Measurements from ENCODE around the gene ZNF200. TPM values are rescaled to one million over a fixed set of nuclear protein-coding genes. Genes with fewer than 3 reads are reported as not detected.
A peak's percentile ranks its signal among the peaks of the same experiment; 100 is the strongest.
"Not testable (repeated sequence)": the region's sequence is repeated elsewhere in the genome, so short reads cannot be mapped to it uniquely, and the experiment has no call there.

The ZNF200 gene
- total RNA-seq, 1 experiment from 2014 or later, result 12.1 TPM

- no peak for DNase-seq (ENCODE audit: low read depth)
- in situ Hi-C loops (cut with HindIII; ENCODE audit: low pct_unique_long_range_greater_than_20kb, low sequenced_read_pairs), result no loop called here
These were observed 19.9 kb downstream of the ZNF200 start for GRCh38 chr16:3214904-3215600.

GRCh38 chr16:3212567-3212966, 22.4 kb downstream of the ZNF200 start:
- in situ Hi-C loops (cut with HindIII; ENCODE audit: low pct_unique_long_range_greater_than_20kb, low sequenced_read_pairs), result no loop called here
- DNase-seq (ENCODE audit: low read depth), result no peak

DNA sequence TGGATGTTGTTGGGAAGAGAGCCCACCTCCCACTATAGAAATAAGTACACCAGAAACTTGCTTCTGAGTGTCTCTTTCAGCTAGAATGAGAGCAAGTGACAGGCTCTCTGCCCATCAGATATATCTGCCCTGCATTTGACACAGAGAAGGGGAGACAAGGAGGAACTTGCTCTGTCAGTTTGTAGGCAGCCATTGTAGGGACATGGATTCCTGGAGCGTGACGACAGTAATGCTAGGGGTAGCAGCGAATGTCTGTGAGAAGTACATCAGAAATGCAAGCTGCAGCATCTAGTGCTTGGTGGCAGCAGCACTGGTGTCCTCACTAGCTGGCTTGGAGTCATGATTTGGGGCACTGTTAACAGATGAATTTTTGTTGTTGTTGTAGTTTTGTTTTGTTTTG, 23.0 kb downstream of the ZNF200 start:
- in situ Hi-C loops (cut with HindIII; ENCODE audit: low pct_unique_long_range_greater_than_20kb, low sequenced_read_pairs), result no loop called here
- no peak for DNase-seq (ENCODE audit: low read depth)

DNA sequence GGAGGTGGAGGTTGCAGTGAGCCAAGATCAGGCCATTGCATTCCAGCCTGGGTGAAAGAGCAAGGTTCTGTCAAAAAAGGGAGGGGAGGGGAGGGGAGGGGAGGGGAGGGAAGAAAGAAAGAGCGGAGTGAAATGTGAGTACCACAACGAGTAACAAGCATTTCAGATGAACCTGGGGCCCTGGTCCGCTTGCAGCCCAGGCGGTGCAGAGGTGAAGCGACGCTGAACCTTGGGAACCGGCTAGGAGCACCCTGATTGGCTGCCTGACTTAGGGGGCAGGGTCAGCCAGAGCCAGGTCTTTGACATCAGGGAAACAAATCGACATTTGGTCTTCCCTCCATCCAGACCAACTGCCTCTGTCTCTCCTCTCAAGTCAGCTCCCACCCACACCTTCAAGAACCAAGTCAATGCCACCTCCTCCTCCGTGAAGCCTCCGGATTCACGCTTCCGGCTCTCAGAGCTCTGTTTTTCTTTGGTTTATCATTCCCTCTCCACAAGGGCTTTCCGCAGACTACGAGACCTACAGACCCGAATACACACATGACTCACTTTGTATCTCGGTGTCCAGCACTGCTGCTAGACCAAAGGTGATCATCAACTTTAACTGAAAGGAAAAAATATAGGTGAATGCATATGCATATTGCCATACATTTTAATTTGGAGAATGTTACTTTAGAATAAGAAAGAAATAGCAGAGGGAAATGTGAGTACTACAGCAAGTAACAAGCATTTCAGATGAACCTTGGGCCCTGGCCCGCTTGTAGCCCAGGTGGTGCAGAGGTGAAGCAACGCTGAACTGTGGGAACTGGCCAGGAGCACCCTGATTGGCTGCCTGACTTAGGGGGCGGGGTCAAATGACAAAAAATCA, 27.6 kb downstream of the ZNF200 start:
- no peak for DNase-seq (ENCODE audit: low read depth)
- in situ Hi-C loops (cut with HindIII; ENCODE audit: low pct_unique_long_range_greater_than_20kb, low sequenced_read_pairs), result no loop called here

DNA sequence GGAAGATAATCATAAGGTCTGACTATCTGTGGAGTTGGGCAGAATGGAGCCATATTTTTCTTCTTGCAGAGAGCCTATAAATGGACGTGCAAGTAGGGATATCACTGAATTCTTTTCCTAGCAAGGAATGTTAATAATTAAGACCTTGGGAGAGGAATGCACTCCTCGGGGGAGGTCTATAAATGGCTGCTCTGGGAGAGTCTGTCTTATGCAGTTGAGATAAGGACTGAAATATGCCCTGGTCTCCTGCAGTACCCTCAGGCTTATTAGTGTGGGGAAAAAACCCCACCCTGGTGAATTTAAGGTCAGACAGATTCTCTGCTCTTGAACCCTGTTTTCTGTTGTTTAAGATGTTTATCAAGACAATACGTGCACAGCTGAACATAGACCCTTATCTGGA, 29.0 kb downstream of the ZNF200 start:
- in situ Hi-C loops (cut with HindIII; ENCODE audit: low pct_unique_long_range_greater_than_20kb, low sequenced_read_pairs), result not testable (repeated sequence)
- DNase-seq (ENCODE audit: low read depth), result peak; percentile 33

DNA sequence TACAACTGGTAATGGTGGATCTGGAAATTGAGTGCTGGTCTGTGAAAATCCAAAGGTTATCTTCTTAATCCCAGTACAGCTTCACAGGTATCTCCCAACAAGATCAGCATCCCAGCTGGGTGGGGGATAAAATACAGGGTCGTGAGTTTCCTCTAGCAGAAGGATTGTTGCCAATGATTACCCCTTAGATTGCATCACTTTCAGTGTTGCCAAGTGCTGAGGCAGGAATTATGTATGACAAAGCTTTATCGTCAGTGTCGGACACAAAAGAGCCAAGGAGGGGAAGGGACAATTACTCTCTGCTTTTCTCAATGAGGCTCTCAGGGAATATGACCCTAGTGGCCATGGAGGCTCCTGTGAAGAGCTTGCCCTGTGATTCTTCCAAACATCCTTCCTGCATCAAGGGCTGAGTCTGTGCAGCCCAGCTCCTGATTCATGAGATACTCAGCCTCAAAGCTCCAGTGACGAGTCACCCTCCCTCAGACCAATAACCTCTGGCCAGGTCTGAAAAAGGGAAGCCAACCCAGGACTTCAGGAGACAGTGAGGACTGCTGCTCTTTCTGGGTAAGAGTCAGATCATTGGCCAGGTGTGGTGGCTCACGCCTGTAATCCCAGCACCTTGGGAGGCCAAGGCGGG, 31.9 kb downstream of the ZNF200 start:
- in situ Hi-C loops (cut with HindIII; ENCODE audit: low pct_unique_long_range_greater_than_20kb, low sequenced_read_pairs), result no loop called here
- no peak for DNase-seq (ENCODE audit: low read depth)

DNA sequence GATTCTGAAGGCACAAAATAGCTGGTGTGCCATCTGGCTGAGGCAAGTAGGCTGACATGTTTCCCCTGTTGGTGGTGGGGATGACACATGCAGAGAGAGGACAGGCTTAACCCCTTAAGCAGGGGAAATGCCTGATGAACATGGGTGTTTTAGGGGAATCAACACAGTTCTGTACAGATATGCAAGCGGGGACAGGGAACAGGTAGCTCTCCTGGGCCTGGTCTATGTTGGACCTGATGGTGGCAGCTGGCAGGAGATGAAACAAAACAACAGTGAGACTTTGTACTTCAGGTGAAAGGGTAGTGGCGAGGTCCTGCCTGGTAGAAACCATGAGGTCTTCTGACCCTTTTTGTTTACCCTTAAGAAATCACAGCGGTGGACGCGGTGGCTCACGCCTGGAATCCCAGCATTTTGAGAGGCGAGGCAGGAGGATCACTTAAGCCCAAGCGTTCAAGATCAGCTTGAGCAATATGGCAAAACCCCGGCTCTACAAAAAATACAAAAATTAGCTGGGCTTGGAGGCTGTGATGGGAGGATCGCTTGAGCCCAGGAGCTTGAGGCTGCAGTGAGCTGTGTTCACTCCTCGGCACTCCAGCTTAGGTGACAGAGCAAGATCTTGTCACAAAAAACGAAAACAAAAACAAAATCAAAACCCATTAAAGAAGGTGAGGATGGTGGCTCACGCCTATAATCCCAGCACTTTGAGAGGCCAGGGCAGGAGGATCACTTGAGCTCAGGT, 36.5 kb downstream of the ZNF200 start:
- in situ Hi-C loops (cut with HindIII; ENCODE audit: low pct_unique_long_range_greater_than_20kb, low sequenced_read_pairs), result no loop called here
- DNase-seq (ENCODE audit: low read depth), result no peak

DNA sequence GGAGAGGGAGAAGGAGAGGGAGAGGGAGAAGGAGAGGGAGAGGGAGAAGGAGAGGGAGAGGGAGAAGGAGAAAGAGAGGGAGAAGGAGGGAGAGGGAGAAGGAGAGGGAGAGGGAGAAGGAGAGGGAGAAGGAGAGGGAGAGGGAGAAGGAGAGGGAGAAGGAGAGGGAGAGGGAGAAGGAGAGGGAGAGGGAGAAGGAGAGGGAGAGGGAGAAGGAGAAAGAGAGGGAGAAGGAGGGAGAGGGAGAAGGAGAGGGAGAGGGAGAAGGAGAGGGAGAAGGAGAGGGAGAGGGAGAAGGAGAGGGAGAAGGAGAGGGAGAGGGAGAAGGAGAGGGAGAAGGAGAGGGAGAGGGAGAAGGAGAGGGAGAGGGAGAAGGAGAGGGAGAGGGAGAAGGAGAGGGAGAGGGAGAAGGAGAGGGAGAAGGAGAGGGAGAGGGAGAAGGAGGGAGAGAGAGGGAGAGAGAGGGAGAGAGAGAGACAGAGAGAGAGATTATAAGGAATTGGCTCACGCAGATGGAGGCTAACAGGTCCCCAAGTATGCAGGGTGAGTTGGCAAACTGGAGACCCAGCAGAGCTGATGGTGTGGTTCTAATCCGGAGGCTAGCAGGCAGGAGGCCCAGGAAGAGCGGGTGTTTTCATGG, 37.1 kb downstream of the ZNF200 start:
- DNase-seq (ENCODE audit: low read depth); in situ Hi-C loops (cut with HindIII; ENCODE audit: low pct_unique_long_range_greater_than_20kb, low sequenced_read_pairs): not testable (repeated sequence)

DNA sequence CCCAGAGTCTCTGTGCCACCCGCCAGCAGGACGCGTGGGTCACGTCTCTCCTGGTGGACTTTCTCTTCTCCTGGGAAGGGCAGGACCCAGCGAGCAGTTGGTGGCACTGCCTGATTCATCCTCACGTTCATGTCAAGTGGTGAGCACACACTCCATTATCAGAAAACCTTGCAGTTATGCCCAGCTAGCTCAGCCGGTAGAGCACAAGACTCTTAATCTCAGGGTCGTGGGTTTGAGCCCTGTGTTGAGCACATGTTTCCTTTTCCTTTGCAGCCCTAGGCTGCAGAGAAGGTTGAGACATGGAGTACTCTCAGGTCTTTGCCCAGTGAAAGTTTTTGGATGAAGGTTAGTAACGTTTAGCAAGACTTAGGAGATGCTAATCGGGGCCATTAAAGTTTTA, 39.0 kb downstream of the ZNF200 start:
- DNase-seq (ENCODE audit: low read depth), result no peak
- in situ Hi-C loops (cut with HindIII; ENCODE audit: low pct_unique_long_range_greater_than_20kb, low sequenced_read_pairs), result no loop called here

- DNase-seq (ENCODE audit: low read depth), result no peak
- in situ Hi-C loops (cut with HindIII; ENCODE audit: low pct_unique_long_range_greater_than_20kb, low sequenced_read_pairs), result no loop called here
These were observed 40.2 kb downstream of the ZNF200 start for GRCh38 chr16:3194792-3195191.

- in situ Hi-C loops (cut with HindIII; ENCODE audit: low pct_unique_long_range_greater_than_20kb, low sequenced_read_pairs), result no loop called here
- no peak for DNase-seq (ENCODE audit: low read depth)
These were observed 41.4 kb downstream of the ZNF200 start for GRCh38 chr16:3193221-3194212.

DNA sequence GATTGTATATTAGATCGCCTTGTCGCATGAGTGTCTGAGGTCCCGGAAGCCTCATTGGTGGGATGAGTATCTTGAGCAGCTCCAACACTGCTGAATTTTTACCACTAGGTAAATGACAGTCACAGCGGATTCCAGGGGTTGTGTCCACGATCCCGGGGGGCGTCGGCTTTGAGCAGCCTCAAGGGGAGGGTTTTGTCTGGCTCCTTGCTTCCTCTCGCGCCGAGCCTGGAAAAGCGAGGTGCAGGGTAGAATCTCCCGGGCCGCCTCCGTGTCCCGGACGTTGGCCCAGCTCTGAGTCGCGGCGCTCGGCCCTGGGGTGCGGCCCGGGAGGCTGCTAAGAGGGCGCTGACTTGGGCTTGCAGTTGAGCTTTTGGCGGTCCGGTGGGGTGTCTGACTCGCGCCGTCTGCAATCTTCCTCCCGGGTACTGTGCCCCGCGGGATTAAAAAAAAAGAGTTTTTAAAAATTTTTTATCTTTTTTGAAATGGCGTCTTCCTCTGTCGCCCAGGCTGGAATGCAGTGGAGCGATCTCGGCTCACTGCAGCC, 42.4 kb downstream of the ZNF200 start:
- DNase-seq (ENCODE audit: low read depth), result no peak
- in situ Hi-C loops (cut with HindIII; ENCODE audit: low pct_unique_long_range_greater_than_20kb, low sequenced_read_pairs), result no loop called here

- DNase-seq (ENCODE audit: low read depth), result peak; percentile 18
- in situ Hi-C loops (cut with HindIII; ENCODE audit: low pct_unique_long_range_greater_than_20kb, low sequenced_read_pairs), result no loop called here
These were observed 44.0 kb downstream of the ZNF200 start for GRCh38 chr16:3190949-3191353.

DNA sequence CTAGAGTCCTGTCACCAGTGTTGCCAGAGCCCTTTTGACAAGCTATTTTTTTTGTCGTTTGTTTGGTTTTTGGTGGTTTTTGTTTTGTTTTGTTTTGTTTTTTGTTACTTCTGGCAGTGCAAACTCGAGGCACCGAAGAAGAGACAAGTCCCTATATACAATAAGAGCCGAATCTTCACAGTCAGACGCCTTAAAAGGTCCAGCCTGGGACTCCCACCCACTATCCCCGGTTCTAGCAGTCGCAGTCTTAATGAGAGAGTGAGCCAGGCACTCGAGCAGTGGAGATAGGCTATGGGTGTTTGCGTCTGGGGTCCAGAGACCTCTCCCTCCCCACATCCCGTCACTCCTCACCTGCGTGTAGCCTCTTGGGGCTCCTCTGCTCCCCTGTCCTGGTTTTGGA, 45.1 kb downstream of the ZNF200 start:
- DNase-seq (ENCODE audit: low read depth), result no peak

DNA sequence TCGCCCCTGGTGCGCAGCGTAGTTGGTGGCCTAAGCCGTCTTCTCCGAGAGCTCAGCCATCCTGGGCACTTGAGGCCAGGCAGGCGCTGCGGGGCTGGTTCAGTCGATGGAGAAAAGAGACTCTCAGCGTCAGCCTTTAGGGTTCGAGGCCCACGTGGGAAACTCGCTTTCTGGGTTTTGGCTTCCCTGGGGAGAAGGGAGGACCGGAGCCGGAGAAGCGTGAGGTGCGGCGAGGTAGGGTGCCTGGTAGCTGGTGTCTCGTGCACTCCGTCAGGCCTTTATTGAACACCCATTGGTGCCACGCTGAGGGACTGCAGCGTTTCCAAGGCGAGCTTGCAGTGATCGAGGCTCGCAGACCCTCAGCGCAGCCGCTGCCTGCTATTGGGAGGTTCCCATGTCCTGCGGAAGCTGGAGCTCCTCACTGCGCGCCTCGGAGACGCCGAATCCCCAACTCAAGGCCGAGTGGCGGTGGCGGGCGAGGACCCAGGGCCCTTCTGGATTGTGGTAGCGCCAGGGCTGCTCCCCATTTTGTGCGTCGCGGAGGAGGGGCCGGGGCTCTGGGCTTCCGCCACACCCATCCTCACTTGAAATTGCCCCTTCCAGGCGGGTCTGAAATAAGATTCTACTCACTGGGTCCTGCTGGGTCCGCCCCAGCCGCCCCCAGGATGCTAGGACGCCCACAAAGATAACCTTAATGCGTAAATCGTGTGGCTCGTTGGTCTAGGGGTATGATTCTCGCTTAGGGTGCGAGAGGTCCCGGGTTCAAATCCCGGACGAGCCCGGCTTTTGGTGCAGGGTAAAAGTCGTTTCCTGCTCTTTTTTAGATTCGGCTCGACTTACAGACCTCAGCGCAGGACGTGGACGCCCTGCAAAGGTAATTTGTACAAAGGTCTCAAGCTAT, 45.8 kb downstream of the ZNF200 start:
- in situ Hi-C loops (cut with HindIII; ENCODE audit: low pct_unique_long_range_greater_than_20kb, low sequenced_read_pairs), result no loop called here
- peak; percentile 56 for DNase-seq (ENCODE audit: low read depth)

More for the DNA sequence above, 45.1 kb downstream of the ZNF200 start:
- in situ Hi-C loops (cut with HindIII; ENCODE audit: low pct_unique_long_range_greater_than_20kb, low sequenced_read_pairs), result no loop called here

DNA sequence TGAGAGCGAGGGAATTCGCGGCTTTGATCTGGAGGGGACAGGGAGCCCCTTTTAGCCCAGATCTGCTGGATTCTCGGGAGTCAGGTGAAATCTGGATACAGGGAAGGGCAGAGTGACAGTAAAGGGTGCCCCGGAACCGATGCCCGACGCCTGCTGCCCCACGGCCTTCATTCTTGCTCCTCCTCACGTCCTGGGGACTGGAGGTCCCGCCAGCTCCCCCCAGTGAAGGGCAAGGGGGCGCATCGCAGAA, 46.4 kb downstream of the ZNF200 start:
- in situ Hi-C loops (cut with HindIII; ENCODE audit: low pct_unique_long_range_greater_than_20kb, low sequenced_read_pairs), result no loop called here
- no peak for DNase-seq (ENCODE audit: low read depth)
